Esophagus muscularis mucosa (tissue), 3 donors: Measurements from ENCODE around the gene USP9X.

Source experiments
- POLR2AphosphoS5 ChIP-seq, 2 donors: sonication (generic); formaldehyde crosslinking; IDR thresholded peaks; one replicate each; pipeline ENCODE4 v1.6.1; 2017; ENCODE audit warnings: antibody characterized with exemption in 2 of 2
- TF ChIP-seq, protein P1 (sequence below), 3 experiments: fragments of 200-600 bp in 2 of 3; fragments of 450-650 bp in 1 of 3; sonication (generic) in 2 of 3; IDR thresholded peaks; one replicate each; pipeline ENCODE4 v1.5.1; 2017 to 2019; ENCODE audit warnings: antibody characterized with exemption in 3 of 3, mild to moderate bottlenecking in 2 of 3, moderate library complexity in 1 of 3

DNA sequence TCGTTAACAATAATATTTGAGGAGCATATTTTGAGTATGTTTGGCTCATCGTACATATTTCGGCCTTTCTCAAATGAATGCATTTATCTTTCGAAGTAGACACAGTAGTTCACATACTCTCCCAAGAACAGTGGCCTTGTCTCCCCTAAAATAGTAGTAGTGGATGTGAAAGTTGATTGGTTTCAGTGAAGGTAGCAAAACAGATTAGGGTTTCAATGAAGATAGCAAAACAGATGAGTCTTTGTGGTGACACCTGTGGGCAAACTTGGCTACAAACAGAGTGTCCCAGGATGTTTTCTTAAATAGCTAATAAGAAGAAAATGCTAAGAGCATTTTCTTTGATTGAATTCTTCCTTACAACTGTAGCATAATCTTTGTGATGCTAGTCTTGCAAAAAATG is 67.0 kb downstream of the USP9X start:
- TF ChIP-seq, protein P1, sequence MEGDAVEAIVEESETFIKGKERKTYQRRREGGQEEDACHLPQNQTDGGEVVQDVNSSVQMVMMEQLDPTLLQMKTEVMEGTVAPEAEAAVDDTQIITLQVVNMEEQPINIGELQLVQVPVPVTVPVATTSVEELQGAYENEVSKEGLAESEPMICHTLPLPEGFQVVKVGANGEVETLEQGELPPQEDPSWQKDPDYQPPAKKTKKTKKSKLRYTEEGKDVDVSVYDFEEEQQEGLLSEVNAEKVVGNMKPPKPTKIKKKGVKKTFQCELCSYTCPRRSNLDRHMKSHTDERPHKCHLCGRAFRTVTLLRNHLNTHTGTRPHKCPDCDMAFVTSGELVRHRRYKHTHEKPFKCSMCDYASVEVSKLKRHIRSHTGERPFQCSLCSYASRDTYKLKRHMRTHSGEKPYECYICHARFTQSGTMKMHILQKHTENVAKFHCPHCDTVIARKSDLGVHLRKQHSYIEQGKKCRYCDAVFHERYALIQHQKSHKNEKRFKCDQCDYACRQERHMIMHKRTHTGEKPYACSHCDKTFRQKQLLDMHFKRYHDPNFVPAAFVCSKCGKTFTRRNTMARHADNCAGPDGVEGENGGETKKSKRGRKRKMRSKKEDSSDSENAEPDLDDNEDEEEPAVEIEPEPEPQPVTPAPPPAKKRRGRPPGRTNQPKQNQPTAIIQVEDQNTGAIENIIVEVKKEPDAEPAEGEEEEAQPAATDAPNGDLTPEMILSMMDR (IDR thresholded peaks at IDR 0.05) = no peak
- no peak for TF ChIP-seq POLR2AphosphoS5 (IDR thresholded peaks at IDR 0.05)
